ENCODE results near the gene CAMK1D.
"Not testable (repeated sequence)": the region's sequence is repeated elsewhere in the genome, so short reads cannot be mapped to it uniquely, and the experiment has no call there.

The CAMK1D gene

DNA sequence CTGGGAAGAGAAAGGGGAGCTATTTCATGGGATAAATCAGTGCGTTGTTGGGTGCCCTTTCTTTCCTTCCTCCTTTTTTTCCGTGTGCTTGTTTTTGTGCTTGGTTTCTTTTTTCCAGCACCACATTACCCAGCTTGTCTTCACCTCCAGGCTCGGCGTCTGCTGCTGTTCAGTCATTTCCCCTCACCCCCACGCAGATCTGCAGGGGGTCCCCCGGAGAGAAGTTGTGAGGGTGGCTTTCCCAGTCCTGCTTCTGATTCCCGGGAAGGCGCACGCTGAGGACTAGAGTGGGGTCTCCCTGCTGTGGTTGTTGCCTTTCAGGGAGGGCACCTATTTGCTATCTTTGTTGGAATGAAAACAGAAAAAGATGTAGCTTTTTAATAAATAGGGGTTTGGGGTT, 1.6 kb downstream of the CAMK1D start:
- no peak for DNase-seq (ENCODE audit: low read depth)
- peak overlapping the region; percentile 56 for H3K4me3 ChIP-seq (ENCODE audit: low read length)
- TF ChIP-seq, protein P1, sequence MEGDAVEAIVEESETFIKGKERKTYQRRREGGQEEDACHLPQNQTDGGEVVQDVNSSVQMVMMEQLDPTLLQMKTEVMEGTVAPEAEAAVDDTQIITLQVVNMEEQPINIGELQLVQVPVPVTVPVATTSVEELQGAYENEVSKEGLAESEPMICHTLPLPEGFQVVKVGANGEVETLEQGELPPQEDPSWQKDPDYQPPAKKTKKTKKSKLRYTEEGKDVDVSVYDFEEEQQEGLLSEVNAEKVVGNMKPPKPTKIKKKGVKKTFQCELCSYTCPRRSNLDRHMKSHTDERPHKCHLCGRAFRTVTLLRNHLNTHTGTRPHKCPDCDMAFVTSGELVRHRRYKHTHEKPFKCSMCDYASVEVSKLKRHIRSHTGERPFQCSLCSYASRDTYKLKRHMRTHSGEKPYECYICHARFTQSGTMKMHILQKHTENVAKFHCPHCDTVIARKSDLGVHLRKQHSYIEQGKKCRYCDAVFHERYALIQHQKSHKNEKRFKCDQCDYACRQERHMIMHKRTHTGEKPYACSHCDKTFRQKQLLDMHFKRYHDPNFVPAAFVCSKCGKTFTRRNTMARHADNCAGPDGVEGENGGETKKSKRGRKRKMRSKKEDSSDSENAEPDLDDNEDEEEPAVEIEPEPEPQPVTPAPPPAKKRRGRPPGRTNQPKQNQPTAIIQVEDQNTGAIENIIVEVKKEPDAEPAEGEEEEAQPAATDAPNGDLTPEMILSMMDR (conservative IDR thresholded peaks at IDR 0.05; ENCODE audit: low read depth, low read length), result no peak

DNA sequence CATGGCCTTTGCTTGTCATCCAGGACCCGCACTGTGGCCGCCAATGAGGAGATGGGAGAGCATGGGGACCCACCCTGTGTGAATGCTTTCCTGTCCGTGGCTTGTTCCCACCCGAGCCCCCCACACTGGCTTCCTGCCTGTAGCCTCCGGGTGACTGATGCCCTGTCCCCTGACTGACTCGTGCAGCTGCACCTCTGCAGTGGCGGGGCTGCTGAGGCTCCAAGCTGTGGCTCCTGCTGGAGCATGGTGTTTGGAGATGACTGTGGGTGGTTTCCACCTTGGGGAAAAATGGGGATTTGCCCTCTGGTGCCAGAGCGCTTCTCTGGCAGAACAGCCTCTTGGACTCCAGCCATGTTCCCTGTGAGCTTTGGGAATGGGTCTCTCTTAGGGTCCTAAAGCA, 2.1 kb downstream of the CAMK1D start:
- H3K4me3 ChIP-seq (ENCODE audit: low read length), result no peak overlapping the region
- DNase-seq (ENCODE audit: low read depth), result no peak
- TF ChIP-seq, protein P1 (conservative IDR thresholded peaks at IDR 0.05; ENCODE audit: low read depth, low read length), result no peak

DNA sequence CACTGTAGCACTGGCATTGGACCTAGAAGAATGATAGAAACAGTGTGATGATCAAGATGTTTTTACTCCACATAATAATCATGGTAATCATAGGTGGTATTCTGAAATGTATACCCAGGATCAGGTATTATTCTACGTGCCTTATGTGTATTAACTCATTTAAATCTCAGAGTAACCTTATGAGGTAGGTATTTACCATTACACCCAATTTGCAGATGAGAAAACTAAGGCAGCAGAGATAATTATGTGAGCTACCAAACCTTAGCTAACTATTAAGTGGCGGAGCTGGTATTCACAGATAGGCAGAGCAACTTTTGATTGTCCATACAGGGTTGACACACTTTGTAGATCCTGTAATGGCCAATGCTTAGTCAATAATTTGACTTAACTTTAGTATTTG, 2.5 kb downstream of the CAMK1D start:
- no peak for DNase-seq (ENCODE audit: low read depth)
- TF ChIP-seq, protein P1 (conservative IDR thresholded peaks at IDR 0.05; ENCODE audit: low read depth, low read length), result no peak
- H3K4me3 ChIP-seq (ENCODE audit: low read length), result no peak overlapping the region

DNA sequence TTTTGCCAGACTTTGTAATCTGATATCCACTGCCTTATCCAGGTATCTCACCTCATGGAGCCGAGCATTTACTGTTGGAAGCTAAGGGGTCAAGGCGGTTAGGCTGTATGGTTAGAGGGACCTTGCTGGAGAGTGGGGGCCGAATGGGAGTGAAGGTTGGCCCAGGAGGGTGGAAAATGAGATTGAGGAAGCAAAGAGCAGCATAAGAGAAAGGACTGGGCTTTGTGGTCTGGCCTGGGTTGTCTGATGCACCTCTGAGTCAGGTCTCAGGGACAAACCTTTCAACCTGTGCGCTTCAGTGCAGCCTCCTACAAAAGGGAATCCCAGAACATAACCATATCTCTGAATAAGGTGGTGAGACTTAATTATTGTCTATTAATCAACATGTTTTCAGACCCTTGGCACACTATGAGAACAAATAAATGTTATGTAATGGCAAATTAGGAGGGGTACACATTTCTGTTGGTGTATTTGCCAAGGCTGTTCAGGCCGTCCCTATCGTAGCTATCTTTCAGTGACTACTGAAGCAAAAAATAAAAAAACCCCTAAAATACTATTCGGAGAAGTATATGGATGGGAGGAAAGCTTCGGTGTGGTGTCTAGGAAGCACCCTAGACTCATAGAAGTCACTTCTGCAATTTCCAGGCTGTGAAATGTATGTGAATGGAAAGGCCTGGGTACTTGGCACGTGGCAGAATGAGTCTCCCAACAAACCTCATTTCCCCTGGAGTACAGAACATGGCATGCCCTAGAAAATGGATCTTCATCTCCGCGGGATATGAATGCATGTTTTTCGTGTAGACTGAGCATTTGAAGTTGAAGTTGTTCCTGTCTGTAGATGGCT, 4.3 kb downstream of the CAMK1D start:
- TF ChIP-seq, protein P1 (conservative IDR thresholded peaks at IDR 0.05; ENCODE audit: low read depth, low read length), result no peak
- H3K4me3 ChIP-seq (ENCODE audit: low read length), result no peak overlapping the region
- no peak for DNase-seq (ENCODE audit: low read depth)

DNA sequence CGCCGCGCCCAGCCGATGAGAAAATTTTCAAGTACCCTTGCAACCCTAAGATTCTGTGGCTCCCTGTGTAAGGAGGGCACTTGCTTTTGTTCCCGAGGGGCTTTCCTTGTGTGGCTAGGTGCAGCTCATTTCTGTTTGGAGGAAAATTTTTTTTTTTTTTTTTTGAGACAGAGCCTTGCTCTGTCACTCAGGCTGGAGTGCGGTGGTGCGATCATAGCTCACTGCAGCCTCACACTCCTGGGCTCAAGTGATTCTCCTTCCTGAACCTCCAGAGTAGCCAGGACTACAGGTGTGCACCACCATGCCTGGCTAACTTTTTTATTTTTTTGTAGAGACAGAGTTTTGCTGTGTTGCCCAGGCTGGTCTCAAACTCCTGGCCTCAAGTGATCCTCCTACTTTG, 5.3 kb downstream of the CAMK1D start:
- DNase-seq (ENCODE audit: low read depth); H3K4me3 ChIP-seq (ENCODE audit: low read length): not testable (repeated sequence)

DNA sequence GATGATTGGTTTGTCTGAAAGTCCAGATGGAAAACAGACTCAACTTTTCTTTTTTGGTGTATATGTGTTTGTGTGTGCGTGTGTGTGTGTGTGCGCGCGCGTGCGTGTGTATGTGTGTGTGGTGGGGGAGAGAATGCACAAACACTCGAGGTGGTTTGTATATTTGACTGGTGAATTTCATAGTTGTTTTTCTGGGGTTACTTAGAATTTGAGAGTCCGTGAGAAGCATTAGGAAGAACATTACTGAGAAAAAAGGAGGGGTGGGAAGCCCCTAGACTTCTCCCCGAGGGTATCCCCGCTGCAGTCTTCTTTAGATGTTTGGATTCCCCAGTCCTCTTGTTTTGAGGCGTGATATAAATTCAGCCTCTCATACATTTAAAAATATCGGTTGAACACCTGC, 6.0 kb downstream of the CAMK1D start:
- TF ChIP-seq, protein P1 (conservative IDR thresholded peaks at IDR 0.05; ENCODE audit: low read depth, low read length), result no peak
- no peak for DNase-seq (ENCODE audit: low read depth)
- no peak overlapping the region for H3K4me3 ChIP-seq (ENCODE audit: low read length)

DNA sequence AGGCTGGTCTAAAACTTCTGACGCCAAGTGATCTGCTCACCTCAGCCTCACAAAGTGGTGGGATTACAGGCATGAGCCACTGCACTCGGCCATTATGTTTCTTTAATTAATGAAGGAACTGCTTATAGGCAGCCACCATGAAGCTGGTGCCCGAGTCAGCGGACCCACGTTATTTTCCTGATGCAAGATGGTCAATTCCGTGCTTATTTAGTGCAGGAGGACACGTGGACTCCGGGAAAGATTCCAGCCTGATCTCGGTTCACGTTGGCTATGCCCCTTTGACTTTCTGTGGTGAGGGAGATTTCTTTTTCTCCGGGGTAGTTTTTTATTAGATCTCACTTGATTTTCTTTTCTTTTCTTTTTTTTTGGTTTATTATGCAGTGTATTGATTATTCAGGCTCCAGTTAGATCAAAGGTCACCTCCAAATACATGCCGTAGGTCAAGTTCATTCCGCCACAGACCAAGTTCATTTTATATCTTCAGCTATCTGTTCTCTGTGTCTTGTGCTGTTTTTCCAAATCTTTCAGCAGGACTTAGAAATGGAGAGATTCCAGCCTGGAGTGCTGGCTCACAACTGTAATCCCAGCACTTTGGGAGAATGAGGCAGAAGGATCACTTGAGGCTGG, 8.3 kb downstream of the CAMK1D start:
- TF ChIP-seq, protein P1 (conservative IDR thresholded peaks at IDR 0.05; ENCODE audit: low read depth, low read length), result no peak
- H3K4me3 ChIP-seq (ENCODE audit: low read length), result no peak overlapping the region
- peak; percentile 56 for DNase-seq (ENCODE audit: low read depth)
